Stimulated activated CD4-positive, alpha-beta T cell treated with anti-CD3 and anti-CD28 coated beads, Interleukin-4, amount 100 ng/mL, for 1 hour (primary cell): Measurements from ENCODE around the gene ZNF256.

ENCODE experiments used
- DNase-seq: peaks from one replicate; pipeline ENCODE4 v3.0.0-alpha.2; 2020

Gene ZNF256

GRCh38 chr19:57947419-57948134 lies at the start of gene ZNF256:
TSS of gene ZNF256 (minus strand) at chr19:57947706. CDS start at chr19:57947474, 232 bp downstream.
- peak; percentile 91 for DNase-seq

- DNase-seq, result no peak
Measured at GRCh38 chr19:57992841-57993240, 45.3 kb upstream of the ZNF256 start.

GRCh38 chr19:57978586-57979289 lies 31.2 kb upstream of the ZNF256 start:
- no peak for DNase-seq

GRCh38 chr19:57974434-57974833 lies 26.9 kb upstream of the ZNF256 start, which contains the start of gene C19orf18:
TSS of gene C19orf18 (minus strand) at chr19:57974534. CDS start at chr19:57974432, 102 bp downstream.
- no peak for DNase-seq

GRCh38 chr19:57964761-57965160 lies 17.3 kb upstream of the ZNF256 start:
- DNase-seq, result no peak

GRCh38 chr19:57961785-57962184 lies 14.3 kb upstream of the ZNF256 start:
- DNase-seq, result no peak

GRCh38 chr19:57954996-57955395 lies 7.5 kb upstream of the ZNF256 start:
- DNase-seq, result no peak

GRCh38 chr19:57949702-57950101 lies 2.2 kb upstream of the ZNF256 start:
- DNase-seq, result no peak

- DNase-seq, result no peak
Measured at GRCh38 chr19:57949296-57949695, 1.8 kb upstream of the ZNF256 start.

GRCh38 chr19:57947088-57947418 lies 453 bp downstream of the ZNF256 start:
- no peak for DNase-seq

GRCh38 chr19:57946316-57946715 lies 1.2 kb downstream of the ZNF256 start:
- no peak for DNase-seq

GRCh38 chr19:57941593-57941992 lies 5.9 kb downstream of the ZNF256 start:
- no peak for DNase-seq

GRCh38 chr19:57935731-57936130 lies 11.8 kb downstream of the ZNF256 start:
- DNase-seq, result no peak

GRCh38 chr19:57934820-57935665 lies 12.5 kb downstream of the ZNF256 start, which contains the start of gene ZNF418:
TSS of gene ZNF418 (minus strand) at chr19:57935402. CDS start at chr19:57933822, 1,580 bp downstream.
- DNase-seq, result peak; percentile 14

GRCh38 chr19:57927587-57927986 lies 19.9 kb downstream of the ZNF256 start:
- no peak for DNase-seq

- DNase-seq, result peak; percentile 81
Measured at GRCh38 chr19:57916168-57916995, 31.1 kb downstream of the ZNF256 start, which contains the start of gene ZNF417. TSS of gene ZNF417 (minus strand) at chr19:57916592. CDS start at chr19:57916411, 181 bp downstream.

- no peak for DNase-seq
Measured at GRCh38 chr19:57914531-57914930, 33.0 kb downstream of the ZNF256 start.

- DNase-seq, result no peak
Measured at GRCh38 chr19:57907394-57907793, 40.1 kb downstream of the ZNF256 start.

GRCh38 chr19:57905258-57905657 lies 42.2 kb downstream of the ZNF256 start:
- no peak for DNase-seq

GRCh38 chr19:57903618-57904184 lies 43.8 kb downstream of the ZNF256 start:
- no peak for DNase-seq

- DNase-seq, result no peak
Measured at GRCh38 chr19:57900311-57900710, 47.2 kb downstream of the ZNF256 start.
